ENCODE measurements around the gene CSGALNACT2. TPM values are rescaled to one million over a fixed set of nuclear protein-coding genes. Genes with fewer than 3 reads are reported as not detected.

CSGALNACT2 gene
- total and polyA plus RNA-seq, 2 of the 13 experiments (the other 11 are each of a cell fraction or from before 2014, with no cell fraction given) = 3.3 to 7.1 TPM

- TF ChIP-seq SP1 (IDR thresholded peaks at IDR 0.05) = no peak
- TF ChIP-seq SP1 (CRISPR knock-in tag; IDR thresholded peaks at IDR 0.05) = peak; percentile 46; the same call in 1 of the 2 replicates
- no peak for TF ChIP-seq BRD4 (CRISPR knock-in tag; IDR thresholded peaks at IDR 0.05)
- TF ChIP-seq ZSCAN31 (CRISPR knock-in tag; IDR thresholded peaks at IDR 0.05; ENCODE audit: low read depth) = no peak
- TF ChIP-seq PHB2 (IDR thresholded peaks at IDR 0.05; ENCODE audit: partially characterized antibody) = no peak
- no peak for TF ChIP-seq RFXANK (CRISPR knock-in tag; IDR thresholded peaks at IDR 0.05)
- 0 out of 2 replicates have a peak, but pooled peaks have one; percentile 42 for TF ChIP-seq ZNF589 (CRISPR knock-in tag; conservative IDR thresholded peaks at IDR 0.05)
- no peak for TF ChIP-seq RFXAP (CRISPR knock-in tag; IDR thresholded peaks at IDR 0.05; ENCODE audit: borderline replicate concordance)
- TF ChIP-seq SNAPC2 (CRISPR knock-in tag; IDR thresholded peaks at IDR 0.05) = no peak
- TF ChIP-seq ZNF768 (CRISPR knock-in tag; IDR thresholded peaks at IDR 0.05) = 0 out of 2 replicates have a peak, but pooled peaks have one; percentile 13
- TF ChIP-seq PLRG1 (conservative IDR thresholded peaks at IDR 0.05) = no peak
- TF ChIP-seq ZNF788 (CRISPR knock-in tag; IDR thresholded peaks at IDR 0.05; ENCODE audit: borderline replicate concordance) = 0 out of 2 replicates have a peak, but pooled peaks have one; percentile 25
- no peak for TF ChIP-seq HMGA1 (CRISPR knock-in tag; conservative IDR thresholded peaks at IDR 0.05)
- TF ChIP-seq ZGPAT (CRISPR knock-in tag; IDR thresholded peaks at IDR 0.05) = 0 out of 2 replicates have a peak, but pooled peaks have one; percentile 33
- no peak for TF ChIP-seq MEIS1 (CRISPR knock-in tag; IDR thresholded peaks at IDR 0.05; ENCODE audit: borderline replicate concordance)
- no peak for TF ChIP-seq USF2 (IDR thresholded peaks at IDR 0.05; ENCODE audit: low read depth, low read length)
- TF ChIP-seq USF2 (CRISPR knock-in tag; IDR thresholded peaks at IDR 0.05; ENCODE audit: borderline replicate concordance) = no peak
- TF ChIP-seq IRF1 (CRISPR knock-in tag; IDR thresholded peaks at IDR 0.05; ENCODE audit: low read depth) = no peak
- TF ChIP-seq ZNF382 (CRISPR knock-in tag; IDR thresholded peaks at IDR 0.05; ENCODE audit: borderline replicate concordance) = no peak
- TF ChIP-seq ZNF512B (CRISPR knock-in tag; IDR thresholded peaks at IDR 0.05; ENCODE audit: borderline replicate concordance) = no peak
- no peak for TF ChIP-seq HOMEZ (CRISPR knock-in tag; IDR thresholded peaks at IDR 0.05; ENCODE audit: low read depth)
These were observed 32.9 kb upstream of the CSGALNACT2 start (continued) for GRCh38 chr10:43105102-43105955.

Measured in HepG2 (cell line).